ENCODE results near the gene RAD51B. TPM values are rescaled to one million over a fixed set of nuclear protein-coding genes. Genes with fewer than 3 reads are reported as not detected.

RAD51B gene
- total and polyA plus RNA-seq, 2 of the 13 experiments (the other 11 are each of a cell fraction or from before 2014, with no cell fraction given), result 7.0 to 9.5 TPM

GRCh38 chr14:67963545-67963944, 144.0 kb downstream of the RAD51B start:
- no peak for DNase-seq (ENCODE audit: low spot score)
- no TSS peak for BruUV-seq (replicated peaks)
- POLR2A ChIA-PET, result no interaction called here
- Histone ChIP-seq H3K4me1 (ENCODE audit: insufficient read depth, low read length) (peaks cover 8% of the 10 kb centered on the region), H3K4me2 (ENCODE audit: low read depth, low read length) (no peak overlapping the region), H3K79me2 (ENCODE audit: insufficient read depth, low read length) (no peaks in the 10 kb centered on the region), H3K36me3 (replicated peaks in 1 of 2; ENCODE audit: control insufficient read depth in 1 of 2, insufficient read depth in 2 of 2, low read length in 2 of 2) (no peaks in the 10 kb centered on the region), H3K9me3 (ENCODE audit: low read length) (no peaks in the 10 kb centered on the region), H2AFZ (ENCODE audit: low read length) (no peak overlapping the region), H3K4me3 (replicated peaks in 1 of 3; ENCODE audit: insufficient read depth in 1 of 3, low read depth in 2 of 3, low read length in 3 of 3) (no peak overlapping the region), H4K20me1 (ENCODE audit: insufficient read depth, low read length) (no peaks in the 10 kb centered on the region), H3K9ac (ENCODE audit: insufficient read depth, low read depth, low read length) (no peak overlapping the region), H3K27me3 (ENCODE audit: control insufficient read depth in 1 of 2, insufficient read depth in 2 of 2, low read length in 2 of 2) (no peaks in the 10 kb centered on the region), H3K27ac (ENCODE audit: extremely low read length, insufficient read depth, low read length) (no peak overlapping the region)
- FAIRE-seq, result no peak
- TF ChIP-seq, protein P1, sequence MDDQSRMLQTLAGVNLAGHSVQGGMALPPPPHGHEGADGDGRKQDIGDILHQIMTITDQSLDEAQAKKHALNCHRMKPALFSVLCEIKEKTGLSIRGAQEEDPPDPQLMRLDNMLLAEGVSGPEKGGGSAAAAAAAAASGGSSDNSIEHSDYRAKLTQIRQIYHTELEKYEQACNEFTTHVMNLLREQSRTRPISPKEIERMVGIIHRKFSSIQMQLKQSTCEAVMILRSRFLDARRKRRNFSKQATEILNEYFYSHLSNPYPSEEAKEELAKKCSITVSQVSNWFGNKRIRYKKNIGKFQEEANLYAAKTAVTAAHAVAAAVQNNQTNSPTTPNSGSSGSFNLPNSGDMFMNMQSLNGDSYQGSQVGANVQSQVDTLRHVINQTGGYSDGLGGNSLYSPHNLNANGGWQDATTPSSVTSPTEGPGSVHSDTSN (CRISPR knock-in tag; IDR thresholded peaks at IDR 0.05; ENCODE audit: borderline replicate concordance), result no peak
- TF ChIP-seq MED1 (CRISPR knock-in tag; IDR thresholded peaks at IDR 0.05), result no peak
- TF ChIP-seq TMF1 (CRISPR knock-in tag; IDR thresholded peaks at IDR 0.05; ENCODE audit: low read depth), result no peak
- TF ChIP-seq ZNF782 (CRISPR knock-in tag; IDR thresholded peaks at IDR 0.05; ENCODE audit: borderline replicate concordance), result no peak
- TF ChIP-seq, protein P2, sequence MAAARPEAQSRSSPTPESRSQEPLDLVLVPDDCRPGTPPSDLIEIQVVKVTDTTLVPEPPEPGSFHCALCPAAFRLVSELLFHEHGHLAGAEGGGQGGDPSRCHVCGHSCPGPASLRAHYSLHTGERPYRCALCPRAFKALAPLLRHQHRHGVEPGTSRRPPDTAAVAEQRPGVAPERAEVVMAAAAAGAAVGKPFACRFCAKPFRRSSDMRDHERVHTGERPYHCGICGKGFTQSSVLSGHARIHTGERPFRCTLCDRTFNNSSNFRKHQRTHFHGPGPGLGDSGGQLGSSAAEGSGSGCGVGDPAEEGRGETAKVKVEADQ (CRISPR knock-in tag; IDR thresholded peaks at IDR 0.05; ENCODE audit: borderline replicate concordance), result no peak
- no peak for TF ChIP-seq PRMT3 (CRISPR knock-in tag; IDR thresholded peaks at IDR 0.05; ENCODE audit: borderline replicate concordance, low read depth)
- in situ Hi-C loops (cut with HindIII; ENCODE audit: extremely low pct_ligation_motif_present, low pct_unique_long_range_greater_than_20kb) (no loop called here), intact Hi-C loops (cut with micrococcal nuclease; ENCODE audit: unreplicated experiment) (no loop called here)
- 97% methylated on average over 2 of the region's 2 CpGs for WGBS (ENCODE audit: low lambda C conversion rate)
- no peak for ATAC-seq
- CTCF ChIA-PET (ENCODE audit: low intra/inter-chr PET ratio, low total read pairs), result no interaction called here

Measured in HepG2 (cell line).